Measurements from ENCODE around the gene TXNDC11. TPM values are rescaled to one million over a fixed set of nuclear protein-coding genes. Genes with fewer than 3 reads are reported as not detected.
A peak's percentile ranks its signal among the peaks of the same experiment; 100 is the strongest.

Gene TXNDC11
- total RNA-seq, 4 donors from 2014 or later: 45.7 to 67.2 (median 51.4) TPM

DNA sequence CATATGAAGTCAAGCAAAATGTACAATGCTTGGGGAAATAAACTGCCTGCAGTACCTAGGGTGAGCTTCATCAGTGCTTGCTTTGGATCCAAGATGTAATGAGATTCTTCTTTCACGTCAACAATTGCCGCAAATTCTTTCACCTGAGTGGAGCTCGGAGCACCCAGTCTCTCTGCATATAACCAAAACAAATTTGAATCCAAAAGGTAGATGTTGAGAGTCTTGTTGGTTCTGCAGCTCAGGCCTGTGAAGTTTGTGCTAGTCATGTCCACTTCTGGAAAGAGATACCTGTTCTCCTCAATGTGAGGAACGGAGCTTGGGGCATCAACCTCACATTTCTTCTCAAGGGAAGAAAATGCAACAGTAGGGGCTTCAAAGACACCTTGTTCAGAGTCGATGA lies 51.4 kb downstream of the TXNDC11 start:
- no peak for DNase-seq (ENCODE audit: low spot score in 2 of 2)
- peaks cover 0 to 66% (median 12%) of the 10 kb centered on the region in 3 donors for H3K36me3 ChIP-seq

DNA sequence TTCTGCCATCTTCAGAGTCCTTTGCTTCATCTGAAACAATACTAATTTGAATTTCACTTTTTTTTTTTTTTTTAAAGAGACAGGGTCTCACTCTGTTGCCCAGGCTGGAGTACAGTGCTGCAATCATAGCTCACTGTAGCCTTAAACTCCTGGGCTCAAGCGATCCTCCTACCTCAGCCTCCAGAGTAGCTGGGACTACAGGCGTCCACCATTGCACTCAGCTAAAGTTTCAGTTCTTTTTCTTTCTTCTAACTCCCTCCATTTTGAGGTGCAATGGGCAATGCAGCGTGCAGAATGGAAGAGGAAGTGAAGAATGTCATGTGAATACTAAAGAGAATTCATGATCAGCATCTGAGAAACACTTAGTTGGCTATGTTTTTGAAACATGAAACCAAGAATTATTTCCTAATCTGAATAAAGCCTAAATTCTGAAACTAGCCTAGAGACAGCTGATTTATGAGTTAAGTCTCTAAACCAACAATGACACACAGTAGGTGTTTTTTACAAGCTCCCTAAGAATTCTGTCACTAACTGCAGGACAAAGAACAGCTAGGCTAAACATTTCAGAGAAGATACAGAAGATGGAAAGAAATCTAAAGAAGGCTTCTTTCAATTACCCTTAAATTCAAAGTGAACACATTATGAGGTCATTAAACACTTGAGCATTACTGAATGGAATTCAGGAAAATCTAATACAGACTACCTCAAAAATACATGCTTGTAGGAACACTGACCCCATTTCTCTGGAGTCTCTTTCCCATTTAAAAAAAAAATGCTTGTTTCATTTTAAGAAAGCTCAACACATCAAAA lies 53.4 kb downstream of the TXNDC11 start:
- DNase-seq (ENCODE audit: low spot score in 2 of 2): no peak
- no peaks in the 10 kb centered on the region for H3K9me3 ChIP-seq
- TF ChIP-seq POLR2A (IDR thresholded peaks at IDR 0.05): no peak
- TF ChIP-seq EP300 (IDR thresholded peaks at IDR 0.05): peak; percentile 44 to 51
- H3K27me3 ChIP-seq: no peaks in the 10 kb centered on the region
- H3K27ac ChIP-seq: peak overlapping the region in 2 of 4 donors; percentile 55 to 68
- H3K4me1 ChIP-seq: peaks cover 0 to 47% (median 7%) of the 10 kb centered on the region in 4 donors
- no peak overlapping the region for H3K4me3 ChIP-seq
- 71 to 81% methylated on average over 3 of the region's 3 CpGs for WGBS, 2 donors
- H3K36me3 ChIP-seq: peaks cover 0 to 65% (median 12%) of the 10 kb centered on the region in 3 donors

More for the DNA sequence above, 51.4 kb downstream of the TXNDC11 start:
- H3K27me3 ChIP-seq: no peaks in the 10 kb centered on the region
- H3K4me3 ChIP-seq: no peak overlapping the region
- H3K4me1 ChIP-seq: peaks cover 0 to 41% (median 7%) of the 10 kb centered on the region in 4 donors
- no peaks in the 10 kb centered on the region for H3K9me3 ChIP-seq
- 95 to 97% methylated on average over 5 of the region's 5 CpGs for WGBS, 2 donors
- TF ChIP-seq EP300 (IDR thresholded peaks at IDR 0.05) (no peak), POLR2A (IDR thresholded peaks at IDR 0.05) (no peak)
- TF ChIP-seq, protein P1, sequence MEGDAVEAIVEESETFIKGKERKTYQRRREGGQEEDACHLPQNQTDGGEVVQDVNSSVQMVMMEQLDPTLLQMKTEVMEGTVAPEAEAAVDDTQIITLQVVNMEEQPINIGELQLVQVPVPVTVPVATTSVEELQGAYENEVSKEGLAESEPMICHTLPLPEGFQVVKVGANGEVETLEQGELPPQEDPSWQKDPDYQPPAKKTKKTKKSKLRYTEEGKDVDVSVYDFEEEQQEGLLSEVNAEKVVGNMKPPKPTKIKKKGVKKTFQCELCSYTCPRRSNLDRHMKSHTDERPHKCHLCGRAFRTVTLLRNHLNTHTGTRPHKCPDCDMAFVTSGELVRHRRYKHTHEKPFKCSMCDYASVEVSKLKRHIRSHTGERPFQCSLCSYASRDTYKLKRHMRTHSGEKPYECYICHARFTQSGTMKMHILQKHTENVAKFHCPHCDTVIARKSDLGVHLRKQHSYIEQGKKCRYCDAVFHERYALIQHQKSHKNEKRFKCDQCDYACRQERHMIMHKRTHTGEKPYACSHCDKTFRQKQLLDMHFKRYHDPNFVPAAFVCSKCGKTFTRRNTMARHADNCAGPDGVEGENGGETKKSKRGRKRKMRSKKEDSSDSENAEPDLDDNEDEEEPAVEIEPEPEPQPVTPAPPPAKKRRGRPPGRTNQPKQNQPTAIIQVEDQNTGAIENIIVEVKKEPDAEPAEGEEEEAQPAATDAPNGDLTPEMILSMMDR (IDR thresholded peaks at IDR 0.05): no peak
- H3K27ac ChIP-seq: no peak overlapping the region

DNA sequence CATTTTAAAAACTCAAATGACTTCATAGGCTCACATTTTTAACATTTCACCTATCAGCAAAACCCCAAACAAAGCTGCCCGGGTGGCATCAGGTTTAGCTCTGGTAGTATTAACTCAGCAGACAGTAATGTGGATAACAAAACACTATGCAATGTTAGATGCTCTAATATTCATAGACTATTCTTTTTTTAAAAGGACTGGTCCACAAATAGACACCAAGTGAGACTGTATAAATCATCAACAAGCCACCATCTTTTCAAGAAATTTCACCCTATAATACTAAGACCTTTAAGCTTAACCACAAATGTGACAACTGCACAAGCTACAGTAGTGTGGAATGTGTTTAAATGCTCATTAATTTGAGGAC lies 54.2 kb downstream of the TXNDC11 start:
- H3K4me1 ChIP-seq: peaks cover 0 to 47% (median 7%) of the 10 kb centered on the region in 4 donors
- H3K9me3 ChIP-seq: no peaks in the 10 kb centered on the region
- peaks cover 0 to 72% (median 12%) of the 10 kb centered on the region in 3 donors for H3K36me3 ChIP-seq
- peak overlapping the region in 1 of 4 donors; percentile 68 for H3K27ac ChIP-seq
- TF ChIP-seq EP300 (IDR thresholded peaks at IDR 0.05) (no peak), POLR2A (IDR thresholded peaks at IDR 0.05) (no peak)
- TF ChIP-seq, protein P1 (IDR thresholded peaks at IDR 0.05): no peak
- H3K27me3 ChIP-seq: no peaks in the 10 kb centered on the region
- DNase-seq (ENCODE audit: low spot score in 2 of 2): no peak
- WGBS, 2 donors: 57 to 63% methylated on average over 1 of the region's 1 CpG
- H3K4me3 ChIP-seq: no peak overlapping the region

DNA sequence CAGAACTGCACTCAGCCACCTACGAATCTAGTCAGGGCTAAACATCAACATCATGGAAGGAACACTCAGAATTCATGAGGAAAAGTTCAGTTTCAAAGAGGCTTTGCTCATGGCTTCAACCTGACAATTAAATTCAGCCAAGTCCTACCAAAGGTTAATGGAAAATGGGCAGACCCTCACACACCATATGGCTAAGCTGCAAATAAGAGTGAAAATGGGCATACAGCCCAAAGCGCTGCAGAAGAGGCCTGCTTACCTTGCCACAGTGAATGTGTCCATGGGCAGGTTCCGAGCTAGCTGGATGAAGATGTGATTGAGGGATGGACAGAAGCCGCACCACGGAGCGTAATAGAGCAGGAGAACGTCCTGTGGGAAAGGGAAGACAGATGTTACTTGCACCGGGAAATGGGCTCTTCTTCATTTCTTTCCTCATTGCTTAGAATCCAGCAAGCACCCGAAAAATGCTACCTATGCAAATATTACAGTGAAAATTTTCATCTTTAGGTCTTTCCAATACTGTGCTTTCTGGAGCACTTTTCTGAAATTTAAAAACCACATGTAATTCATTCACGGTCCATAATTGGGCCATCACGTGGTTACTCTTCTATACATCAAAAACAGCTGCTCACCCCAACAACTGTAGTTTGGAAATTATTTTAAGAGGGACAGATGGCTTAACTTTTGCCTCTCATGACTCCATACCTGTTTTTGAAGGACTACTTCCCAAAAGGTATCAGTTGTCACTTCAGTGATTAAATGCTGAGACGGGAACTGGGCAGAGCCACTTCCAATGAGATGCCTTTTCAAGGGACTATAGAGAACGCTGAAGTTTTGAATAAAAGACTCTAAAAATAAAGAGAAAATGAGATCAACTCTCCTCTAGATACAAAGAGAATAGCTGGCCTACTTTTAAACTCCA lies 54.8 kb downstream of the TXNDC11 start:
- WGBS, 2 donors: 85 to 87% methylated on average over 13 of the region's 13 CpGs
- H3K27ac ChIP-seq: no peak overlapping the region
- H3K9me3 ChIP-seq: no peaks in the 10 kb centered on the region
- TF ChIP-seq EP300 (IDR thresholded peaks at IDR 0.05) (no peak), POLR2A (IDR thresholded peaks at IDR 0.05) (no peak)
- TF ChIP-seq, protein P1 (IDR thresholded peaks at IDR 0.05): no peak
- no peak for DNase-seq (ENCODE audit: low spot score in 2 of 2)
- H3K4me3 ChIP-seq: no peak overlapping the region
- H3K36me3 ChIP-seq: peaks cover 0 to 76% (median 12%) of the 10 kb centered on the region in 3 donors
- H3K27me3 ChIP-seq: no peaks in the 10 kb centered on the region
- H3K4me1 ChIP-seq: peaks cover 0 to 51% (median 10%) of the 10 kb centered on the region in 4 donors

DNA sequence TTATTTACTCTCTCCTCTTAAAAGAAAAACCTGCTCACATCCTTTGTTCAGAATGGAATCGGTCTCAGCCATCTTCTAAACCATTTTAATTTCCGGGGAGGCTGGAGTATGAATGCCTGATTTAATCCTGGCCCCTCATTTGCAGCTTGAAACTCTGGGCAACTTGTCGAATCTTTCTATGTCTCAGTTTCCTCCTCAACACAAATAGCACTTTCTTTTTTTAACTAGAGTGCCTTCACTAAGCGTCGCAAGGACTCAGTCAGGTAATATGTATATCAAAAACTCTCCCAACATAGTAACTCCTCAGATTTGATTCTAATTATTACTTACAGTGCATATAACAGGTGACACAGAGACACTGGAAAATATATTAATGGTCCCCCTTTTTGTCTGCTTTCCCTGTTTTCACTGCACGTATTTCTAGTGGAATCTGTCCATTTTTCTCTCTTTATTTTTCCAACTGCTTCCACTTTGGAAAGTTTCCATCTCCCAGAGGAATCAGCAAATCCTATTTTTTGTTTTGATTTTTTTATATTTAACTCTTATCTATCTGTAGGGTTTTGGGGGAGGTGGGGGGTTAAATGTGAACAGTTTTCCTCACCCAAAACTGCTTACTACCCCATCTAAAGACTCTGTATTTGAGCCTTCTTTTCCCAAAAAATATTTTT lies 55.8 kb downstream of the TXNDC11 start:
- TF ChIP-seq, protein P1 (IDR thresholded peaks at IDR 0.05): no peak
- no peak for TF ChIP-seq POLR2A (IDR thresholded peaks at IDR 0.05)
- no peak for TF ChIP-seq EP300 (IDR thresholded peaks at IDR 0.05)
- Histone ChIP-seq H3K27ac (peak overlapping the region in 1 of 4 donors; percentile 14), H3K27me3 (no peaks in the 10 kb centered on the region), H3K4me3 (no peak overlapping the region), H3K9me3 (no peaks in the 10 kb centered on the region), H3K36me3 (peaks cover 0 to 73% (median 10%) of the 10 kb centered on the region in 3 donors), H3K4me1 (peaks cover 0 to 61% (median 14%) of the 10 kb centered on the region in 4 donors)
- 45 to 46% methylated on average over 6 of the region's 6 CpGs for WGBS, 2 donors
- no peak for DNase-seq (ENCODE audit: low spot score in 2 of 2)
